IPS DF 19.7 (cell line): ENCODE measurements around the gene VASH2.

Experiments used
- DNase-seq: peaks from one replicate; pipeline ENCODE4 v3.0.0-alpha.2; 2013; ENCODE audit warnings: low read depth, low spot score

VASH2 gene

GRCh38 chr1:213035573-213035972 is 85.2 kb downstream of the VASH2 start:
- no peak for DNase-seq
